Large intestine (tissue), 3 donors: Measurements from ENCODE around the gene MYL5. TPM values are rescaled to one million over a fixed set of nuclear protein-coding genes. Genes with fewer than 3 reads are reported as not detected.

Experiments used
- DNase-seq, 2 donors: peaks; one replicate each; pipeline versions ENCODE4 v3.0.0 to v3.0.0-alpha.2; 2013
- H3K27ac ChIP-seq: one replicate; pipeline ENCODE4 v1.5.1; 2013; ENCODE audit warnings: low read length
- H3K27me3 ChIP-seq: 2 replicates; pipeline ENCODE4 v1.6.1; 2013; ENCODE audit warnings: low read length; ENCODE audit not compliant: control insufficient read depth, insufficient read depth
- H3K36me3 ChIP-seq: 2 replicates; pipeline ENCODE4 v1.6.1; 2013; ENCODE audit warnings: low read length; ENCODE audit not compliant: control insufficient read depth, insufficient read depth
- H3K4me1 ChIP-seq: one replicate; pipeline ENCODE4 v1.6.1; 2013; ENCODE audit warnings: low read length; ENCODE audit not compliant: control insufficient read depth, insufficient read depth
- H3K4me3 ChIP-seq: one replicate; pipeline ENCODE4 v1.5.1; 2013; ENCODE audit warnings: low read length
- H3K9me3 ChIP-seq: one replicate; pipeline ENCODE4 v1.6.1; 2013; ENCODE audit warnings: mild to moderate bottlenecking, low read depth, low read length, moderate library complexity; ENCODE audit not compliant: control insufficient read depth
- WGBS: methylation state at CpG from one replicate; pipeline ENCODE4 v1.1.5; 2013; ENCODE audit warnings: low lambda C conversion rate; ENCODE audit not compliant: insufficient coverage; 5-methylcytosine and 5-hydroxymethylcytosine counted together
- polyA plus RNA-seq: library from polyadenylated mRNA; unstranded; fragments of 120-200 nt; gene quantifications from one replicate; pipeline ENCODE4 v1.2.1, GENCODE V29; 2013

The MYL5 gene
- polyA plus RNA-seq, 1 donor: 56.4 TPM

DNA sequence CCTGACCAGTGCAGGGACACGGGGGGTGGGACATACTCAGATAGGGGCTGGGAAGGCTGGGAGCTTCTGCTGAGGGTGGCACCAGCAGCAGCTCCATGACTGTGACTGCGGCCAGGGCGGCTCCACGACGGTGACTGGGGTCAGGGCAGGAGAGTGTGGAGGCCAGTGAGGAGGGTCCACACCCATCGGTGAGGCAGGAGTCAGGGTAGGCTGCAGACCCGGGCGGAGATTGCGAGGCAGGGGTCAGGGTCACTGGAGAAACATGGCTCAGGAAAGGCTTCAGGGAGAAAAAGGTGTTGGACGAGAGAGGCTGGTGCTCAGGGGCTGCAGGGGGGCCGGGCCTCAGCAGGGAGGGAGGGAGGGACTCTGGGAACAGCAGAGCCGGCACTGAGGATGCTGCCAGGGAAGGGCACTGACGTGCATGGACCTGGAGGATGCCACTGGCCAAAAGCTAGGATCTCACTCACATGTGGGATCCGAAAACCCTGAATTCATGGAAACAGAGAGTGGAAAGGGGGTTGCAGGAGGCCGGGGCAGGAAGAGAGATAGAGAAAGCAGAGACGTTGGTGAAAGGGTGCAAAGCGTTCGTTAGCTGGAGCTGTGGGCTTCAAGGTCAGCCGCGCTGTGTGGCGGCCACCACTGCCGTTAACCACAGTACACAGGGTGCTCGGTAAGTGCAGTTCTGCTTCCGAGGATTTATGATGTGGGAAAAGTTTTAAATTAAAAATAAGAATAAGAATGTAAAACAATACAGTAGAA is 22.3 kb upstream of the MYL5 start:
- H3K27ac ChIP-seq: no peak overlapping the region
- WGBS: 51% methylated on average over 4 of the region's 24 CpGs

DNA sequence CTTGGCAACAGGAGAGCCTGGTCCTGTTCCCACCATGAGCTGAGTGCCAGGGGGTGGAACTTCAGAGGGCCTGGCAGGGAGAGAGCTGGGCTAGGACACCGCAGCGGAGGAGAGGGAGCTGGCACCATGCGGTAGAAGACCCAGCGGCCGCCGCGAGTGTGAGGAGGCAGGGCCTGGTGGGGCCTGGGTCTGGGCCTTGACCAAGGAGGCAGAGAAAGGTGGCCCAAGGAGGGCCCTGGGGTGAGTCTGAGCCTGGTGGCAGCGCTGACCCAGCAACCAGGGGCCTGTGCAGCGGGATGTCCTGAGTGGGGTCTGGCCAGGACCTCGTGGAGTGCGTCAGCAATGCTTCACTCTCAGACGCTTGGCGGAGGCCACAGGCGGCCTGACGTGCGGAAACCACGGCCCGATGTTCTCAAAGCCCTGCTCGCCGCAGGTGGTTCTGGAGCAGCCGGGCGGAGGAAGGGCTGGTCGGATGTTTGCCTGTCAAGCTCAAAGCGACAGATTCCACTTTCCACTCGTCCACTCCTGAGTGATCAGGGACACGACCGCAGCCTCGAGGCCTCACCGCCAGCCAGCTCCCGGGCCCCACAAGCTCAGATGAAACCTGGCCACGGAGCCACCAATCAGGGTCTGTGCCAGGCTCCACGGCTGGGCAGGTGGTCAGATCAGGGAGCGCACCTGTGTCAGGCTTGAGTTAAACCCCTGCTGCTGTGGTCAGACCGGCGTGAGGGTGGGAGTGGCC is 21.1 kb upstream of the MYL5 start:
- no peak for DNase-seq
- no peak overlapping the region for H3K4me3 ChIP-seq
- WGBS: no CpG with 5 or more reads among the region's 35 CpGs
- no peak overlapping the region for H3K27ac ChIP-seq
- H3K36me3 ChIP-seq: no peaks in the 10 kb centered on the region
- H3K4me1 ChIP-seq: no peaks in the 10 kb centered on the region
- peaks cover 10% of the 10 kb centered on the region for H3K9me3 ChIP-seq
- H3K27me3 ChIP-seq: peaks cover 59% of the 10 kb centered on the region

More for the DNA sequence above, 22.3 kb upstream of the MYL5 start:
- Histone ChIP-seq H3K27me3 (peaks cover 64% of the 10 kb centered on the region), H3K36me3 (no peaks in the 10 kb centered on the region), H3K9me3 (peaks cover 8% of the 10 kb centered on the region), H3K4me1 (no peaks in the 10 kb centered on the region), H3K4me3 (no peak overlapping the region)
- DNase-seq: no peak

DNA sequence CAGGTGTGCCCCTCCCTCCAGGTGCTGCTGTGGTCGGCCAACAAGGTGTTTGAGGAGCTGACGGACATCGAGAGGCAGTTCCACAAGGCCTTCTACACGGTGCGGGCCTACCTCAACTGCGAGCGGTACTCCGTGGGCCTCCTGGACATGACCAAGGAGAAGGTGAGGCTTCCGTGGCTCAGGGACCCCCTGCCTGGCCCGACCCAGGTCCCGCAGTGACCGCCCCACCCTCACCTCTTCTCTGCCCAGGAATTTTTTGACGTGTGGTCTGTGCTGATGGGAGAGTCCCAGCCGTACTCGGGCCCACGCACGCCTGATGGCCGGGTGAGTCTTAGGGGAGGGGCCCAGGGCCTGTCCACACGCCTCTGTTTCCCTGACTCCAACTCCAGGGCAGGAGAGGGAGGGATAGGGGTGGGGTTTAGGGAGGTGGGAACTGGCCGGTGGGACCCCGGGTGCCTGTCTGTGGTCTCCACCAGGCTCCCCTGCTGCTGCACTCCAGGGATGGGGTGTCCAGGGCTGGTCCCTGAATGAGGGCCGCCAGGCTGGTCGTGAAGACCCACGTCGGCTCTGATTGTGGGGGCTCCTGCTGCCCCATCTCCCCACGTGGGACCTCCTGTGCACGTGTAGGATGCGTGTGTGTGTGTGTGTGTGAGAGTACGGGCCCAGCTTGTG is 20.4 kb upstream of the MYL5 start:
- Histone ChIP-seq H3K27ac (no peak overlapping the region), H3K4me1 (no peaks in the 10 kb centered on the region), H3K4me3 (no peak overlapping the region), H3K36me3 (no peaks in the 10 kb centered on the region), H3K9me3 (peaks cover 10% of the 10 kb centered on the region), H3K27me3 (peaks cover 52% of the 10 kb centered on the region)
- no CpG with 5 or more reads among the region's 29 CpGs for WGBS
- no peak for DNase-seq

DNA sequence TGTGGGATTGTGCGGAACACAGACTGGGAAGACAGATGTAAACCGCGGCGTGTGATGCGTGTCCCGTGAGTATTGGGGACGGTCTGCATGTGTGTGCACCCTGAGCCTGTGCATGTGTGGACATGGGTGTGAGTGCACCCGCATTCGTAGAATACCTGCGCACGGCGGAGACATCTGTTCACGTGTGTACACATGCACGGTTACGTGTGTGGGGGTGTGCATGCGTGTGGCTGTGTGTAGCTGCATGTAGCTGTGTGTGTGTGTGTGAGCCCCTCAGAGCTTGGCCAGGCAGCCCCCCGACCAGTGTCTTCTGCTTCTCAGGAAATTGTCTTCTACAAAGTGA is 19.9 kb upstream of the MYL5 start:
- Histone ChIP-seq H3K27me3 (peaks cover 47% of the 10 kb centered on the region), H3K27ac (no peak overlapping the region), H3K36me3 (no peaks in the 10 kb centered on the region), H3K9me3 (peaks cover 10% of the 10 kb centered on the region), H3K4me1 (no peaks in the 10 kb centered on the region), H3K4me3 (no peak overlapping the region)
- WGBS: 83% methylated on average over 1 of the region's 17 CpGs
- no peak for DNase-seq

DNA sequence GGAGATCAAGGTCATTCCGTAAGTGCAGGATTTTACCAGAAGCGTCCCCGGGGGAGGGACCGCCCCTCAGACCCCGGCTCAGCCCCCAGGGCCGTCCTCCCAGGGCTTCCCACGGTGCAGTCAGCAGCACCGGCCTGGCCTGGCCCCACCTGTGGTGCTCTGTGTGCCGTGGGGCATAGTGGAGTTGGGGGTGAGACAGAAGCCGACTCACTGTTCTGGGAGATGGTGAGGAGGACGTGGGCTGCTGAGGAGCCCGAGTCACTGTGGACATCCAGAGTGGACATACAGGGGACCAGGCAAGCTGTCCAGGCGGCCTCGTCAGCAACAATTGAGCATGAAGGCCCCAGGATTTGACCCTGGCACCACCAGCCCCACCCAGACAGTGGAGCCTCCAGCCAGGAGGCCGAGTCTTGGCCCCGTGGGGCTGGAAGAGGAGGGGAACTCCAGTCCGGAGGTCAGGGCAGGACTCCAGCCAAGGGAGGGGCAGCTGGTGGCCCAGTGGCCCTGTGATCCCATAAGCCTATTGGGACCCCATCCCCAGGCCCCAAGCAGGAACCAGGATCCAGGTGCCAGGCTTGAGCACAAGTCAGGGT is 19.4 kb upstream of the MYL5 start:
- no peak for DNase-seq
- Histone ChIP-seq H3K4me3 (no peak overlapping the region), H3K4me1 (no peaks in the 10 kb centered on the region), H3K27me3 (peaks cover 42% of the 10 kb centered on the region), H3K9me3 (peaks cover 9% of the 10 kb centered on the region), H3K36me3 (no peaks in the 10 kb centered on the region), H3K27ac (no peak overlapping the region)
- no CpG with 5 or more reads among the region's 17 CpGs for whole genome bisulfite sequencing

DNA sequence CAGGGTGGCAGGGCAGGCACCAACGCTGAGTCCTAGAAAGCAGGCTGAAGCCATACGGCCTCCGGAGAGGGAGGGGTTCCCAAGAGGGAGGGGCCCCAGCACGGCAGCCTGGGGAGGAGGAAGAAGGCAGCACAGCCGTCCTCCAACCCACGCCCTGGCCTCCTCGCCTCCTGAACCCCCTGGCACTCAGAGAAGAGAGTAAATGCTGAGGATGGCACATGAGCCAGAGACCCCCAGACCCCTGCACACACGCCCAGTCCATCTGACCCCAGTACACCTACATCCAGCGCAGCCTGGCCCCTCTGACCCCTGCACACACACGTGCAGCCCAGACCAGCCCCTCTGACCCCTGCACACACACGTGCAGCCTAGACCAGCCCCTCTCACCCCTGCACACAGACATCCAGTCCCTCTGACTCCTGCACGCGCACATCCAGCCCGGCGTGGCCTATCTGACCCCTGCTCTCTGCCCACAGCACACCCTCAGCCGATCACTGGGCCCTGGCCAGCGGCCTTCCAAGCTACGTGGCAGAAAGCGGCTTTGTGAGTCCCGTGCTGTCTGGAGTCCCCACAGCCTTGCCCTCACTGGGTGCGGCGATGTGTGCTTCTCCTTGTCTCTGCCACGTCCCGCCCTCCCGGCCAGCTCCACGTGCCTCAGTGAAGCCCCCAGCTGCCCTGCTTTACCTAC is 18.7 kb upstream of the MYL5 start:
- no peaks in the 10 kb centered on the region for H3K36me3 ChIP-seq
- H3K9me3 ChIP-seq: peaks cover 7% of the 10 kb centered on the region
- H3K4me3 ChIP-seq: no peak overlapping the region
- peaks cover 36% of the 10 kb centered on the region for H3K27me3 ChIP-seq
- no peak for DNase-seq
- WGBS: no CpG with 5 or more reads among the region's 26 CpGs
- H3K27ac ChIP-seq: no peak overlapping the region
- no peaks in the 10 kb centered on the region for H3K4me1 ChIP-seq

DNA sequence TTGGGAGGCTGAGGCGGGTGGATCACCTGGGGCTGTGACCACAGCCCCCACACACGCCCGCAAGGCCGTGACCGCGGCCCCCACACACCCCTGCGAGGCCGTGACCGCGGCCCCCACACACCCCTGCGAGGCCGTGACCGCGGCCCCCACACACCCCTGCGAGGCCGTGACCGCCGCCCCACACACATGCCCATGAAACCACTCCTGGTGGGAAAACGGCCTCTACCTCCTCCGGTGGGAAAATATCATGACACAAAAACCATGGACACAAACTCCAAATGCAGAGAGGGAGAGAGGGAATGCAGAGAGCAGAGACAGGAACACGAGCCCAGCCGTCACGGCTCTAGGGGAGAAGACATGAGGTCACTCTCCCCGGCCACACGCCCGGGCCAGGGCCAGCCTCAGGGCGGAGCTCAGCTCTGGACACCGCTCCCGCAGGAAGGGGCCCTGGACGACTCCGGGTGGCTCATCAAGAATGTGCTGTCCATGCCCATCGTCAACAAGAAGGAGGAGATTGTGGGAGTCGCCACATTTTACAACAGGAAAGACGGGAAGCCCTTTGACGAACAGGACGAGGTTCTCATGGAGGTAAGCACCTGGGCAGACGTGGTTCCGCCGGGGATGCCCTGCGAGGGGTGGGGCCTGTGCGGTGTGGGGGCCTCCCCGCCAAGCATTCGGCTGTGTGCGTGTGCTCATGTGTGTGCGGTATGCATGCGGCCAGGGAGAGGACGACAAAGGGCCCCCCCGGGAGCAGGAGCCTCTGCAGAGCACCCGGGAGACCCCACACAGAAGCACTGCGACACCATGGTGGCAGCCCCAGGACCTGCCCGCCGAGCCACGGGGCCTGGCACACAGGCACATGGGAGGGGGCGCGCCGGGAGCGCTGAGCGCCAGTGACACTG is 17.7 kb upstream of the MYL5 start:
- Histone ChIP-seq H3K4me1 (no peaks in the 10 kb centered on the region), H3K4me3 (no peak overlapping the region), H3K9me3 (peaks cover 7% of the 10 kb centered on the region), H3K27me3 (peaks cover 25% of the 10 kb centered on the region), H3K27ac (no peak overlapping the region), H3K36me3 (no peaks in the 10 kb centered on the region)
- WGBS: no CpG with 5 or more reads among the region's 58 CpGs
- DNase-seq: no peak

DNA sequence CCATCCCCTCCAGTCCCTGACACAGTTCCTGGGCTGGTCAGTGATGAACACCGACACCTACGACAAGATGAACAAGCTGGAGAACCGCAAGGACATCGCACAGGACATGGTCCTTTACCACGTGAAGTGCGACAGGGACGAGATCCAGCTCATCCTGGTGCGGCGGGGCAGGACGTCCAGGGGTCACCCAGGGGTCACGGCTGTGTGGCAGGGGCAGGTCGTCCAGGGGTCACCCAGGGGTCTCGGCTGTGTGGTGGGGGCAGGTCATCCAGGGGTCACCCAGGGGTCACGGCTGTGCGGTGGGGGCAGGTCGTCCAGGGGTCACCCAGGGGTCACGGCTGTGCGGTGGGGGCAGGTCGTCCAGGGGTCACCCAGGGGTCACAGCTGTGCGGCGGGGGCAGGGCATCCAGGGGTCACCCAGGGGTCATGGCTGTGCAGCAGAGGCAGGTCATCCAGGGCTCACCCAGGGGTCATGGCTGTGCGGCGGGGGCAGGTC is 17.0 kb upstream of the MYL5 start:
- no peak overlapping the region for H3K4me3 ChIP-seq
- no peaks in the 10 kb centered on the region for H3K4me1 ChIP-seq
- no peak for DNase-seq
- no CpG with 5 or more reads among the region's 23 CpGs for WGBS
- peaks cover 7% of the 10 kb centered on the region for H3K9me3 ChIP-seq
- H3K27ac ChIP-seq: no peak overlapping the region
- H3K36me3 ChIP-seq: no peaks in the 10 kb centered on the region
- H3K27me3 ChIP-seq: peaks cover 19% of the 10 kb centered on the region

DNA sequence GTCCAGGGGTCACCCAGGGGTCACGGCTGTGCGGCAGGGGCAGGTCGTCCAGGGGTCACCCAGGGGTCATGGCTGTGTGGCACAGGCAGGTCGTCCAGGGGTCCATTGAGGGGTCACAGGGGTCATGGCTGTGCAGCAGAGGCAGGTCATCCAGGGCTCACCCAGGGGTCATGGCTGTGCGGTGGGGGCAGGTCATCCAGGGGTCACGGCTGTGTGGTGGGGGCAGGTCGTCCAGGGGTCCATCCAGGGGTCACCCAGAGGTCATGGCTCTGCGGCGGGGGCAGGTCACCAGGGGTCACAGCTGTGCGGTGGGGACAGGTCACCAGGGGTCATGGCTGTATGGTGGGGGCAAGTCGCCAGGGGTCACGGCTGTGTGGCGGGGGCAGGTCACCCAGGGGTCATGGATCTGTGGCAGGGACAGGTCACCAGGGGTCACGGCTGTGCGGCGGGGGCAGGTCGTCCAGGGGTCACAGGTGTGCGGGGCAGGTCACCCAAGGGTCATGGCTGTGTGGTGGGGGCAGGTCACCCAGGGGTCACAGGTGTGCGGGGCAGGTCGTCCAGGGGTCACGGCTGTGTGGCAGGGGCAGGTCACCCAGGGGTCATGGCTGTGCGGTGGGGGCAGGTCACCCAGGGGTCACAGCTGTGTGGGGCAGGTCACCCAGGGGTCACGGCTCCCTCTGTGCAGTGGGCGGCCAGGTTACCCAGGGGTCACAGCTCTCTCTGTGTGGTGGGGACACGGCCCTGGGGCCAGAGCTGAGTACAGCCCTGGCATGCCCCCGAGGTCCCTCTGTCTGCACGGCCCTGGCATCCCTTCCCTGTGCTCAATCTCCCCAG is 16.3 kb upstream of the MYL5 start:
- Histone ChIP-seq H3K4me3 (no peak overlapping the region), H3K9me3 (peaks cover 8% of the 10 kb centered on the region), H3K27ac (no peak overlapping the region), H3K36me3 (no peaks in the 10 kb centered on the region), H3K27me3 (peaks cover 16% of the 10 kb centered on the region), H3K4me1 (no peaks in the 10 kb centered on the region)
- no CpG with 5 or more reads among the region's 27 CpGs for WGBS
- DNase-seq: no peak
